Thoracic aorta endothelial cell (primary cell): ENCODE results near the gene ITGA11. TPM values are rescaled to one million over a fixed set of nuclear protein-coding genes. Genes with fewer than 3 reads are reported as not detected.

Experiments used
- total RNA-seq: library from RNA; depleted of rRNA; stranded (reverse); fragments of >200 nt; gene quantifications from 2 replicates; pipeline ENCODE4 v1.2.3, GENCODE V29; 2012

The ITGA11 gene, protein sequence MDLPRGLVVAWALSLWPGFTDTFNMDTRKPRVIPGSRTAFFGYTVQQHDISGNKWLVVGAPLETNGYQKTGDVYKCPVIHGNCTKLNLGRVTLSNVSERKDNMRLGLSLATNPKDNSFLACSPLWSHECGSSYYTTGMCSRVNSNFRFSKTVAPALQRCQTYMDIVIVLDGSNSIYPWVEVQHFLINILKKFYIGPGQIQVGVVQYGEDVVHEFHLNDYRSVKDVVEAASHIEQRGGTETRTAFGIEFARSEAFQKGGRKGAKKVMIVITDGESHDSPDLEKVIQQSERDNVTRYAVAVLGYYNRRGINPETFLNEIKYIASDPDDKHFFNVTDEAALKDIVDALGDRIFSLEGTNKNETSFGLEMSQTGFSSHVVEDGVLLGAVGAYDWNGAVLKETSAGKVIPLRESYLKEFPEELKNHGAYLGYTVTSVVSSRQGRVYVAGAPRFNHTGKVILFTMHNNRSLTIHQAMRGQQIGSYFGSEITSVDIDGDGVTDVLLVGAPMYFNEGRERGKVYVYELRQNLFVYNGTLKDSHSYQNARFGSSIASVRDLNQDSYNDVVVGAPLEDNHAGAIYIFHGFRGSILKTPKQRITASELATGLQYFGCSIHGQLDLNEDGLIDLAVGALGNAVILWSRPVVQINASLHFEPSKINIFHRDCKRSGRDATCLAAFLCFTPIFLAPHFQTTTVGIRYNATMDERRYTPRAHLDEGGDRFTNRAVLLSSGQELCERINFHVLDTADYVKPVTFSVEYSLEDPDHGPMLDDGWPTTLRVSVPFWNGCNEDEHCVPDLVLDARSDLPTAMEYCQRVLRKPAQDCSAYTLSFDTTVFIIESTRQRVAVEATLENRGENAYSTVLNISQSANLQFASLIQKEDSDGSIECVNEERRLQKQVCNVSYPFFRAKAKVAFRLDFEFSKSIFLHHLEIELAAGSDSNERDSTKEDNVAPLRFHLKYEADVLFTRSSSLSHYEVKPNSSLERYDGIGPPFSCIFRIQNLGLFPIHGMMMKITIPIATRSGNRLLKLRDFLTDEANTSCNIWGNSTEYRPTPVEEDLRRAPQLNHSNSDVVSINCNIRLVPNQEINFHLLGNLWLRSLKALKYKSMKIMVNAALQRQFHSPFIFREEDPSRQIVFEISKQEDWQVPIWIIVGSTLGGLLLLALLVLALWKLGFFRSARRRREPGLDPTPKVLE
- 0.14 and 1.2 TPM in 2 replicates for total RNA-seq

DNA sequence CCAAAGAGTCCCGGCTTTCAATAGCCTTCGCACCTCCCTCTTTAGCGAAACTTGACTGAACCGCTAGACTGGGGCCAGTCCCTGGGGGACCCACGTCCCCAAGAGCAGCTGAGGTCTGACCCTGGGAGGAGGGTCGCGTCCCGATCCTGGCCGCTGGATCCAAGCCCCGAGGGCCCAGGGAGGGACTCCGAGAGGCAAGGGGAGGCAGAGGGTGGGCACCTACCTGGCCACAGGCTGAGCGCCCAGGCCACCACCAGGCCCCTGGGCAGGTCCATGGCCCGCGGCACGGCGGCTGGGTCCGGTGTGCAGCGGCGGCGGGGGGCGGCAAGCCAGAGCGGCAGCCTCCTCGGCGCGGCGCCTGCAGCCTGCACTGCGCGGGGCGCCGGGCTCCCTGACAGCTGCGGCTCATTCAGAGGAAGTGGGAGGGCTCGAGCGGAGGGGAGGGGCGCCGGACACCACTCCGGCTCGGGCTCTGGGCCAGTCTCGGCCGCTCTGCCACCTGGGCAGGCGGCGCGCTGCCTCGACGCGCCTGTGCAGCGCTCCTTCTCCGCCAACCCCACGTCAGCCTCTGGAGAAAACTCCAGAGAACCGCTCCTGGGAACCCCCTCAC lies at the start of gene ITGA11:
Gene ITGA11, minus strand, starts transcription at position 372 of the 610 bp plus-strand sequence. Its CDS starts 97 bp downstream, at position 275.

DNA sequence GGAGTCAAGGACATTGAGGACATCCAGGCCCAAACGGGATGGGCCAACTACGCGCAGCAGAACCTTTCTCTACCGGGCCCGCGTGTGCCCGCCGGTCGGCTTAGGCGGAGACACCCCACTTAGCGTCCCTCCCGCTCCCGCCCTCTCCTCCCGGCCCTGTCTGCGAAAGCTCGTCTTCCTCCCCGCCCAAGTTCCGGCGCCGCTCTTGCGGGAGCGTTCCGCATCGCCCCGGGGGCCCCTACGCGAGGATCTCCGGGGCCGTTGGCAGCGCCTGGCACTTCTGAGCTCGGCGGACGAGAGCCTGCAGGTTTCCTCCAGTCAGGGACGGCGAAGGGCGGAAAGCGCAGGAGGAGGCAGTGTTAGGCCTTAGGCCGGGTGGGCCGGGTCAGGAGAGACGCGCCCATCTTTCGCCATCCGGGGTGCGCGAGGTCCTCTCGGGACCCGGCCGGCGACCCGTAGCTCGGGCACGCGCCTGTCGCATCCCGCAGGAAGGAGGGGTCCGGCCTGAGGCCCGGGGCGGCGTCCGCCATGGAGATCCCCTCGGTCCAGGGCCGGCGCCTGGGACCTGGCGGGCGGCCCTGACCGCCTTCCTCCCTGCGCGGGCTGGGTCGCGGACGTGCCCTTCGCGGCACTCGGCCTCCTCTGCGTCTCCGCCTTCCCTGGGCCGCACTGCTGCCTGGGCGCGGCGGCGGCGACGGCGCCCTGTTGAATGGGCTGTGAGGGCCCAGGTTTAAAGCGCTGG lies 154.2 kb downstream of the ITGA11 start, which contains the start of gene FEM1B:
Gene FEM1B, plus strand, starts transcription at position 143 of the 742 bp plus-strand sequence. CDS start 673 bp downstream, outside the sequence.

Other genes starting within 250 kb of the ITGA11 start
- gene CALML4, start 226.8 kb downstream of the ITGA11 start, total RNA-seq: 4.2 and 4.9 TPM in 2 replicates
- 21.3 and 31.6 TPM in 2 replicates for gene CLN6, start 202.4 kb downstream of the ITGA11 start, total RNA-seq
- gene FEM1B, start 154.4 kb downstream of the ITGA11 start, total RNA-seq: 50.8 and 53.9 TPM in 2 replicates
- 3.7 and 8.0 TPM in 2 replicates for gene CORO2B, start 146.8 kb upstream of the ITGA11 start, total RNA-seq